Activated T-helper 2 cell treated with anti-CD3 and anti-CD28 coated beads, Interferon-gamma antibody, Interleukin-2, Interleukin-4, amounts not matched to agents 10 μg/mL and 5 μg/mL and 100 μg/mL, durations not matched to agents 14 hours and 24 hours and 36 hours (primary cell): ENCODE measurements around the gene SLBP. TPM values are rescaled to one million over a fixed set of nuclear protein-coding genes. Genes with fewer than 3 reads are reported as not detected.
"Not testable (repeated sequence)": the region's sequence is repeated elsewhere in the genome, so short reads cannot be mapped to it uniquely, and the experiment has no call there.

Experiments
- DNase-seq: peaks from one replicate; pipeline ENCODE4 v3.0.0; 2021; ENCODE audit warnings: low spot score
- H3K27ac Mint-ChIP-seq: one replicate; pipeline ENCODE4 v1.8.0; 2021; ENCODE audit warnings: mixed read lengths
- H3K27me3 Mint-ChIP-seq: one replicate; pipeline ENCODE4 v1.8.0; 2021; ENCODE audit warnings: low read depth, mixed read lengths
- H3K36me3 Mint-ChIP-seq: one replicate; pipeline ENCODE4 v1.8.0; 2021; ENCODE audit warnings: low read depth, mixed read lengths
- H3K4me1 Mint-ChIP-seq: one replicate; pipeline ENCODE4 v1.8.0; 2021; ENCODE audit warnings: low read depth, mixed read lengths
- H3K4me3 Mint-ChIP-seq: one replicate; pipeline ENCODE4 v1.8.0; 2021; ENCODE audit warnings: low read depth, mild to moderate bottlenecking, moderate library complexity, mixed read lengths
- H3K9me3 Mint-ChIP-seq: one replicate; pipeline ENCODE4 v1.8.0; 2021; ENCODE audit warnings: mixed read lengths
- intact Hi-C: fragments of 100-400 bp; cut with micrococcal nuclease; formaldehyde crosslinking; loops from one replicate; pipeline ENCODE4 v1.15.1; 2023
- total RNA-seq: library from RNA; stranded (reverse); gene quantifications from 2 replicates; pipeline ENCODE4 v1.2.3, GENCODE V29; 2022

Gene SLBP
- total RNA-seq, 1 donor from 2014 or later = 125 TPM

GRCh38 chr4:1683736-1684505, 28.2 kb downstream of the SLBP start, which contains the start of gene FAM53A:
Gene FAM53A (minus strand): TSS chr4:1684313. CDS start chr4:1668741, 15,572 bp downstream.
- peak; percentile 89 for DNase-seq
- intact Hi-C loops = loop anchor here (1.0 to 5.0 kb wide), 2 partner anchors 28 to 437 kb away; partner anchors contain the start of genes CTBP1 and SLBP
- no peaks in the 10 kb centered on the region for H3K9me3 Mint-ChIP-seq

GRCh38 chr4:1683261-1683735, 28.8 kb downstream of the SLBP start:
- H3K4me1 Mint-ChIP-seq = peaks cover 11% of the 10 kb centered on the region
- H3K36me3 Mint-ChIP-seq = no peaks in the 10 kb centered on the region
- no peaks in the 10 kb centered on the region for H3K27me3 Mint-ChIP-seq
- peak overlapping the region; percentile 77 for H3K4me3 Mint-ChIP-seq
- DNase-seq = no peak
- peak overlapping the region; percentile 76 for H3K27ac Mint-ChIP-seq
- intact Hi-C loops = loop anchor here (5.0 kb wide), 1 partner anchor 436 kb away; the partner anchor contains the start of gene CTBP1
- H3K9me3 Mint-ChIP-seq = no peaks in the 10 kb centered on the region

More at GRCh38 chr4:1683736-1684505, 28.2 kb downstream of the SLBP start, which contains the start of gene FAM53A:
- peak within 1 kb of the TSS; percentile 76 for H3K27ac Mint-ChIP-seq
- peaks cover 11% of the 10 kb centered on the region for H3K4me1 Mint-ChIP-seq
- H3K4me3 Mint-ChIP-seq = peak within 1 kb of the TSS; percentile 77
- no peaks in the 10 kb centered on the region for H3K27me3 Mint-ChIP-seq
- no peaks in the 10 kb centered on the region for H3K36me3 Mint-ChIP-seq

- DNase-seq = no peak
- intact Hi-C loops = loop anchor here (5.0 kb wide), 1 partner anchor 436 kb away; the partner anchor contains the start of gene CTBP1
- Mint-ChIP-seq H3K27me3 (no peaks in the 10 kb centered on the region), H3K4me3 (peak overlapping the region; percentile 77), H3K36me3 (no peaks in the 10 kb centered on the region), H3K27ac (peak overlapping the region; percentile 76), H3K9me3 (no peaks in the 10 kb centered on the region), H3K4me1 (peaks cover 11% of the 10 kb centered on the region)
Observed at GRCh38 chr4:1682860-1683259, 29.3 kb downstream of the SLBP start.

DNA sequence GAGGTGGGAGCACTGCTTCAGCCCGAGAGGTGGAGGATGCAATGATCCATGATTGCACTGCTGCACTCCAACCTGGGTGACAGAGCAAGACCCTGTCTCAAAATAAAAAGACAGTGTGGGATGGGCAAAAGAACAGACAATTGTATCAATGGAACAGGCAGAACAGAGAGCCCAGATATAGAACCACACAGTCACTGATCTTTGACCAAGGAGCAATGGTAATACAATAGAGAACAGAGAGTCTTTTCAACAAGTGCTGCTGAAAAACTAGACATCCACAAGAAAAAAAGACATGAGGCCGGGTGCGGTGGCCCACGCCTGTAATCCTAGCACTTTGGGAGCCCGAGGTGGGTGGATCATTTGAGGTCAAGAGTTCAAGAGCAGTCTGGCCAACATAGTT, 33.9 kb downstream of the SLBP start:
- no peak overlapping the region for H3K27ac Mint-ChIP-seq
- H3K9me3 Mint-ChIP-seq = no peaks in the 10 kb centered on the region
- peaks cover 8% of the 10 kb centered on the region for H3K4me1 Mint-ChIP-seq
- H3K4me3 Mint-ChIP-seq = no peak overlapping the region
- no peaks in the 10 kb centered on the region for H3K36me3 Mint-ChIP-seq
- no peak for DNase-seq
- intact Hi-C loops = no loop called here
- H3K27me3 Mint-ChIP-seq = no peaks in the 10 kb centered on the region

- Mint-ChIP-seq H3K4me3 (no peak overlapping the region), H3K4me1 (no peaks in the 10 kb centered on the region), H3K36me3 (no peaks in the 10 kb centered on the region), H3K27ac (no peak overlapping the region), H3K9me3 (no peaks in the 10 kb centered on the region), H3K27me3 (no peaks in the 10 kb centered on the region)
- no peak for DNase-seq
- intact Hi-C loops = no loop called here
Observed at GRCh38 chr4:1676605-1677525, 35.3 kb downstream of the SLBP start.

GRCh38 chr4:1675802-1676137, 36.3 kb downstream of the SLBP start:
- no peaks in the 10 kb centered on the region for H3K4me1 Mint-ChIP-seq
- no peak for DNase-seq

DNA sequence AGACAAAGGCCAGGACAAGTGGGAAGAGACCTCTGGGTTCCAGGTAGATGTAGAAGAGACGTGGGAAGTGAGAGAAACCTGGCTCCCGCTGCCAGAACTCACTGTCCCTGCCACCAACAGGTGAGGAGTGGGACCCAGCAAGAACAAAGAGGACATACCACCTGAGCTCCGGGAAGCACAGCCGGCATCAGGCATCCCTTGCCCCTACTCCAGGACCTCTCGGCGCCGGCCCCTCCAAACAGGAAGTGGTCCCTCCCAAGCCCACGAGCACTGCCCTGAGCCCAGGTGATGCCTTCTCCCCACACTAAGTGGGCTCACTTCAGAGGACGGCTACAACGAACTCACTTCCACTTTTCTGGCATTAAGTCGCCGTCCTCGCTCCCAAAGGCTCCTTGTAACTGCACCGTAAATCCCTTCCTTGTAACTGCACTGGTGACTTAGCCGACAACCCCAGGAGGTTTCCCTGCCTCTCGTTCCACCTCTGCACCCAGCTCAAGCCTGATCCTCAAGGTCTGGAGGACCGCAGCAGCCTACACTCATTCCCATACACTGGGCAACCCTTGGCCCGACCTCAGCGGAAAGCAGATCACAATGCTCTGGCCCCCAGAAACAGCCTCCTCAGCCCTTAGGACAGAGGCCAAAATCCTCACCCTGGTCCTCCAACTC, 36.9 kb downstream of the SLBP start:
- H3K4me1 Mint-ChIP-seq = no peaks in the 10 kb centered on the region
- intact Hi-C loops = no loop called here
- no peak overlapping the region for H3K27ac Mint-ChIP-seq
- H3K36me3 Mint-ChIP-seq = no peaks in the 10 kb centered on the region
- no peak for DNase-seq
- no peaks in the 10 kb centered on the region for H3K27me3 Mint-ChIP-seq
- no peaks in the 10 kb centered on the region for H3K9me3 Mint-ChIP-seq
- H3K4me3 Mint-ChIP-seq = no peak overlapping the region

More at GRCh38 chr4:1675802-1676137, 36.3 kb downstream of the SLBP start:
- Mint-ChIP-seq H3K27me3 (no peaks in the 10 kb centered on the region), H3K4me3 (no peak overlapping the region), H3K36me3 (no peaks in the 10 kb centered on the region), H3K27ac (no peak overlapping the region), H3K9me3 (no peaks in the 10 kb centered on the region)
- intact Hi-C loops = no loop called here

DNA sequence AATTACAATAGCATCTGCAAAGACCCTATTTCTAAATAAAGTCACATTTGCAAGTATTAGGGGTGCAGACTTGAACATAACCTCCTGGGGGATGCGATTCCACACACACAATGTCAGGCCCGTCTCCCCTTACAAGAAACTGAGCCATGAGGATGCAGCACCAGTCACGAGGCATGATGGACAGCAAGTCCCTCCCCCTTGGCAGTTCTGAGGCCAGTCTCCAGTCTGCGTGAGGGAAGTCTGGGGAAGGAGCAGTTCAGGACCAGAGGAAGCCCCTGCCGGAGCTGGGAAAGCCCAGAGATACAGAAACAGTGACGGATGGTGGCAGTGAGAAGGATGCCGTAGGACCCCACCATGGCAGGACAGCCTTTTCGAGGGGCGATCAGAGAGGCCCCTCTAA, 37.4 kb downstream of the SLBP start:
- Mint-ChIP-seq H3K27ac (no peak overlapping the region), H3K4me1 (no peaks in the 10 kb centered on the region), H3K36me3 (no peaks in the 10 kb centered on the region), H3K4me3 (no peak overlapping the region), H3K9me3 (no peaks in the 10 kb centered on the region), H3K27me3 (no peaks in the 10 kb centered on the region)
- intact Hi-C loops = no loop called here
- no peak for DNase-seq

GRCh38 chr4:1673671-1674070, 38.4 kb downstream of the SLBP start:
- no peak for DNase-seq
- no peaks in the 10 kb centered on the region for H3K27me3 Mint-ChIP-seq
- no peak overlapping the region for H3K27ac Mint-ChIP-seq
- no peak overlapping the region for H3K4me3 Mint-ChIP-seq
- intact Hi-C loops = no loop called here
- H3K4me1 Mint-ChIP-seq = no peaks in the 10 kb centered on the region
- H3K36me3 Mint-ChIP-seq = no peaks in the 10 kb centered on the region
- H3K9me3 Mint-ChIP-seq = no peaks in the 10 kb centered on the region

DNA sequence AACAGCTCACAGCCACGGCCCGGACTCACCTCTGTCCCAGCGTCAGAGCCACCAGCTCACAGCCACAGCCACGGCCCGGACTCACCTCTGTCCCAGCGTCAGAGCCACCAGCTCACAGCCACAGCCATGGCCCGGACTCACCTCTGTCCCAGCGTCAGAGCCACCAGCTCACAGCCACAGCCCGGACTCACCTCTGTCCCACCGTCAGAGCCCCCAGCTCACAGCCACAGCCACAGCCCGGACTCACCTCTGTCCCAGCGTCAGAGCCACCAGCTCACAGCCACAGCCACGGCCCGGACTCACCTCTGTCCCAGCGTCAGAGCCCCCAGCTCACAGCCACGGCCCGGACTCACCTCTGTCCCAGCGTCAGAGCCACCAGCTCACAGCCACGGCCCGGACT, 41.1 kb downstream of the SLBP start:
- intact Hi-C loops, H3K9me3 Mint-ChIP-seq, H3K36me3 Mint-ChIP-seq, H3K4me3 Mint-ChIP-seq, H3K27ac Mint-ChIP-seq, H3K27me3 Mint-ChIP-seq, H3K4me1 Mint-ChIP-seq, DNase-seq: not testable (repeated sequence)

DNA sequence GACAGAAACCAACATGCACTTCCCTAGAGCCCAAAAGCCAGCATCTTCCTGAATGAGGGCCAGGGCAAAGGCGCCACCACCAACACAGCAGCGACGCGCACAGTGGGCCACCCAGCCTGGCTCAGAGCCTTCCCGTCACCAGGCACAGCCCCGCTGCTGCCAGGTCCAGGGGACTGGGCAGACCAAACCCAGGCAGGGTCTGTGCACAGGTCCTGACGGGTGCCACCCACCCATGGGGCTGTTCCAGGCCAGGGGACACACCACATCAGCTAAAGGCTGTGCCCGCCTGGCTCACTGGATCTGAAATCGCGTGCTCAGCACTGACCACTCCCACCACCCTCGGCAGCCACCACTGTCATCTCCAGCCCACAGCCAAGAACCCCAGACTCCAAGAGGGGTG, 41.8 kb downstream of the SLBP start:
- H3K4me3 Mint-ChIP-seq = no peak overlapping the region
- no peaks in the 10 kb centered on the region for H3K27me3 Mint-ChIP-seq
- DNase-seq = no peak
- H3K9me3 Mint-ChIP-seq = no peaks in the 10 kb centered on the region
- no peaks in the 10 kb centered on the region for H3K4me1 Mint-ChIP-seq
- intact Hi-C loops = no loop called here
- H3K36me3 Mint-ChIP-seq = no peaks in the 10 kb centered on the region
- H3K27ac Mint-ChIP-seq = no peak overlapping the region

GRCh38 chr4:1669850-1670249, 42.3 kb downstream of the SLBP start:
- intact Hi-C loops = no loop called here
- H3K27ac Mint-ChIP-seq = no peak overlapping the region
- no peaks in the 10 kb centered on the region for H3K4me1 Mint-ChIP-seq
- DNase-seq = no peak
- no peaks in the 10 kb centered on the region for H3K9me3 Mint-ChIP-seq
- H3K27me3 Mint-ChIP-seq = no peaks in the 10 kb centered on the region
- H3K4me3 Mint-ChIP-seq = no peak overlapping the region
- no peaks in the 10 kb centered on the region for H3K36me3 Mint-ChIP-seq
